WTC11 (cell line): ENCODE measurements around the gene TMA7. TPM values are rescaled to one million over a fixed set of nuclear protein-coding genes. Genes with fewer than 3 reads are reported as not detected.

Source experiments
- ATAC-seq: fragments of 200-7000 bp; cut with Tn5 transposase; 2 replicates; pipeline ENCODE4 v1.10.0; 2021; ENCODE audit warnings: mild to moderate bottlenecking, moderate library complexity
- CTCF ChIA-PET: fragments of 300-600 bp; sonication (Branson Sonifier 250); formaldehyde crosslinking; loops from one replicate; lab custom pipeline; 2021; ENCODE audit warnings: antibody characterized with exemption; lab: Charles Lee
- POLR2A ChIA-PET: fragments of 350-600 bp; sonication (Branson Sonifier 250); formaldehyde crosslinking; loops from one replicate; lab custom pipeline; 2021; ENCODE audit warnings: antibody characterized with exemption; lab: Charles Lee
- DNase-seq: peaks from one replicate; pipeline ENCODE4 v3.0.0; 2021; ENCODE audit warnings: low spot score
- H3K27ac Mint-ChIP-seq: 2 replicates; pipeline ENCODE4 v1.8.0; 2021; ENCODE audit warnings: mixed read lengths
- H3K27me3 Mint-ChIP-seq: 2 replicates; pipeline ENCODE4 v1.8.0; 2021; ENCODE audit warnings: low read depth, mild to moderate bottlenecking, moderate library complexity, mixed read lengths
- H3K36me3 Mint-ChIP-seq: 2 replicates; pipeline ENCODE4 v1.8.0; 2021; ENCODE audit warnings: mixed read lengths
- H3K4me1 Mint-ChIP-seq: 2 replicates; pipeline ENCODE4 v1.8.0; 2022; ENCODE audit warnings: mixed read lengths
- H3K4me3 Mint-ChIP-seq: 2 replicates; pipeline ENCODE4 v1.8.0; 2021; ENCODE audit warnings: mild to moderate bottlenecking, moderate library complexity, mixed read lengths
- H3K9me3 Mint-ChIP-seq: 2 replicates; pipeline ENCODE4 v1.8.0; 2021; ENCODE audit warnings: mixed read lengths
- E2F1 ChIP-seq: sonication (generic); formaldehyde crosslinking; IDR thresholded peaks from 2 replicates; pipeline ENCODE4 v1.8.0; 2022; ENCODE audit warnings: mild to moderate bottlenecking, missing genetic modification reagents
- E2F4 ChIP-seq: sonication (generic); formaldehyde crosslinking; IDR thresholded peaks from 2 replicates; pipeline ENCODE4 v1.8.1; 2022; ENCODE audit warnings: low read depth, mild to moderate bottlenecking, moderate library complexity, missing genetic modification reagents, borderline replicate concordance
- EMX1 ChIP-seq: fragments of 250-450 bp; sonication (Bioruptor Pico); IDR thresholded peaks from 2 replicates; pipeline ENCODE4 v1.8.0; 2021; ENCODE audit warnings: mild to moderate bottlenecking
- ESRRA ChIP-seq: sonication (generic); formaldehyde crosslinking; IDR thresholded peaks from 2 replicates; pipeline ENCODE4 v1.8.1; 2022; ENCODE audit warnings: mild to moderate bottlenecking, missing genetic modification reagents, borderline replicate concordance
- FOXP1 ChIP-seq: sonication (generic); formaldehyde crosslinking; IDR thresholded peaks from 2 replicates; pipeline ENCODE4 v1.8.0; 2022; ENCODE audit warnings: missing genetic modification reagents, mild to moderate bottlenecking, moderate library complexity, borderline replicate concordance
- GTF2I ChIP-seq: fragments of 250-450 bp; sonication (Bioruptor Pico); conservative IDR thresholded peaks from 2 replicates; pipeline ENCODE4 v1.4.0; 2021; ENCODE audit warnings: mild to moderate bottlenecking
- HMGXB4 ChIP-seq: sonication (generic); formaldehyde crosslinking; IDR thresholded peaks from 2 replicates; pipeline ENCODE4 v1.8.1; 2023; ENCODE audit warnings: mild to moderate bottlenecking, moderate library complexity, missing genetic modification reagents
- MYBL2 ChIP-seq: sonication (generic); formaldehyde crosslinking; IDR thresholded peaks from 2 replicates; pipeline ENCODE4 v1.8.1; 2023; ENCODE audit warnings: mild to moderate bottlenecking, moderate library complexity, missing genetic modification reagents
- NFE2L1 ChIP-seq: sonication (generic); formaldehyde crosslinking; IDR thresholded peaks from 2 replicates; pipeline ENCODE4 v1.8.1; 2023; ENCODE audit warnings: missing genetic modification reagents
- OVOL2 ChIP-seq: fragments of 250-450 bp; sonication (Bioruptor Pico); IDR thresholded peaks from 2 replicates; pipeline ENCODE4 v1.9.0; 2021; ENCODE audit warnings: mild to moderate bottlenecking, borderline replicate concordance
- PRRX2 ChIP-seq: fragments of 250-450 bp; sonication (Bioruptor Pico); IDR thresholded peaks from 2 replicates; pipeline ENCODE4 v1.8.0; 2021; ENCODE audit warnings: mild to moderate bottlenecking
- TEAD1 ChIP-seq: sonication (generic); formaldehyde crosslinking; IDR thresholded peaks from 2 replicates; pipeline ENCODE4 v1.8.0; 2022; ENCODE audit warnings: mild to moderate bottlenecking, missing genetic modification reagents
- ZBTB21 ChIP-seq: sonication (generic); formaldehyde crosslinking; IDR thresholded peaks from 2 replicates; pipeline ENCODE4 v1.8.1; 2023; ENCODE audit warnings: mild to moderate bottlenecking, missing genetic modification reagents, borderline replicate concordance
- ZBTB43 ChIP-seq: sonication (generic); formaldehyde crosslinking; IDR thresholded peaks from 2 replicates; pipeline ENCODE4 v1.8.1; 2023; ENCODE audit warnings: mild to moderate bottlenecking, missing genetic modification reagents
- ZNF138 ChIP-seq: sonication (generic); formaldehyde crosslinking; conservative IDR thresholded peaks from 2 replicates; pipeline ENCODE4 v1.8.1; 2022; ENCODE audit warnings: mild to moderate bottlenecking, moderate library complexity, missing genetic modification reagents
- ZNF532 ChIP-seq: fragments of 250-450 bp; sonication (Bioruptor Pico); IDR thresholded peaks from 2 replicates; pipeline ENCODE4 v1.9.0; 2021; ENCODE audit warnings: mild to moderate bottlenecking, borderline replicate concordance
- total RNA-seq: library from RNA; stranded (reverse); gene quantifications from 3 replicates; pipeline ENCODE4 v1.2.3, GENCODE V29; 2021
- TF ChIP-seq, protein P1 (sequence below): sonication (generic); formaldehyde crosslinking; IDR thresholded peaks from 2 replicates; pipeline ENCODE4 v1.8.1; 2022; ENCODE audit warnings: missing genetic modification reagents, borderline replicate concordance
- TF ChIP-seq, protein P2 (sequence below): fragments of 200-600 bp; IDR thresholded peaks from 2 replicates; pipeline ENCODE4 v1.8.0; 2022; ENCODE audit warnings: antibody characterized with exemption

The TMA7 gene
- total RNA-seq, 1 experiment from 2014 or later = 318 TPM

DNA sequence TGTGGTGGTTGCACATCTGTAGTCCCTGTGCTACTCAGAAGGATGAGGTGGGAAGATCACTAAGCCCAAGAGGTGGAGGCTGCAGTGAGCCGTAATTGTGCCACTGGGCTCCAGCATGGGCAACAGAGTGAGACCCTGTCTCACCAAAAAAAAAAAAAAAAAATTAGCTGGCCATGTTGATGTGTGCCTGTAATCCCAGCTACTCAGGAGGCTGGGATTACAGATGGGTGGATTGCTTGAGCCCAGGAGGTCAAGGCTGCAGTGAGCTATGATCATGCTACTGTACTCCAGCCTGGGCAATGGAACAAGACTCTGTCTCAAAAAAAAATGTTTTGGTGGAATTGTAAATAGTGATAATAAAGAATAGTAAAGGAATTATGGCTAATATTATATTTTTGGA lies 16.4 kb downstream of the TMA7 start (continued):
- no peak for TF ChIP-seq EMX1 (CRISPR knock-in tag)
- TF ChIP-seq ZBTB21 (CRISPR knock-in tag) = no peak
- TF ChIP-seq NFE2L1 (CRISPR knock-in tag) = no peak
- TF ChIP-seq HMGXB4 = no peak
- TF ChIP-seq, protein P1, sequence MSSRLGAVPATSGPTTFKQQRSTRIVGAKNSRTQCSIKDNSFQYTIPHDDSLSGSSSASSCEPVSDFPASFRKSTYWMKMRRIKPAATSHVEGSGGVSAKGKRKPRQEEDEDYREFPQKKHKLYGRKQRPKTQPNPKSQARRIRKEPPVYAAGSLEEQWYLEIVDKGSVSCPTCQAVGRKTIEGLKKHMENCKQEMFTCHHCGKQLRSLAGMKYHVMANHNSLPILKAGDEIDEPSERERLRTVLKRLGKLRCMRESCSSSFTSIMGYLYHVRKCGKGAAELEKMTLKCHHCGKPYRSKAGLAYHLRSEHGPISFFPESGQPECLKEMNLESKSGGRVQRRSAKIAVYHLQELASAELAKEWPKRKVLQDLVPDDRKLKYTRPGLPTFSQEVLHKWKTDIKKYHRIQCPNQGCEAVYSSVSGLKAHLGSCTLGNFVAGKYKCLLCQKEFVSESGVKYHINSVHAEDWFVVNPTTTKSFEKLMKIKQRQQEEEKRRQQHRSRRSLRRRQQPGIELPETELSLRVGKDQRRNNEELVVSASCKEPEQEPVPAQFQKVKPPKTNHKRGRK (CRISPR knock-in tag) = no peak
- no peak for TF ChIP-seq ZBTB43 (CRISPR knock-in tag)

- POLR2A ChIA-PET = no interaction called here
- no peak for DNase-seq
- Mint-ChIP-seq H3K4me1 (no peaks in the 10 kb centered on the region), H3K9me3 (no peaks in the 10 kb centered on the region), H3K27me3 (no peaks in the 10 kb centered on the region), H3K27ac (no peak overlapping the region), H3K36me3 (peaks cover 39% of the 10 kb centered on the region), H3K4me3 (no peak overlapping the region)
- CTCF ChIA-PET = interaction anchor here (1.7 to 1.9 kb wide), 2 partner anchors 23 to 48 kb away, joined by 5 to 6 read pairs; no protein-coding TSS in a partner anchor
- ATAC-seq = no peak
- TF ChIP-seq ZNF138 (CRISPR knock-in tag) = no peak
- TF ChIP-seq ESRRA (CRISPR knock-in tag) = no peak
- no peak for TF ChIP-seq GTF2I
- no peak for TF ChIP-seq OVOL2
- TF ChIP-seq E2F1 (CRISPR knock-in tag) = no peak
- no peak for TF ChIP-seq HMGXB4
- TF ChIP-seq, protein P2, sequence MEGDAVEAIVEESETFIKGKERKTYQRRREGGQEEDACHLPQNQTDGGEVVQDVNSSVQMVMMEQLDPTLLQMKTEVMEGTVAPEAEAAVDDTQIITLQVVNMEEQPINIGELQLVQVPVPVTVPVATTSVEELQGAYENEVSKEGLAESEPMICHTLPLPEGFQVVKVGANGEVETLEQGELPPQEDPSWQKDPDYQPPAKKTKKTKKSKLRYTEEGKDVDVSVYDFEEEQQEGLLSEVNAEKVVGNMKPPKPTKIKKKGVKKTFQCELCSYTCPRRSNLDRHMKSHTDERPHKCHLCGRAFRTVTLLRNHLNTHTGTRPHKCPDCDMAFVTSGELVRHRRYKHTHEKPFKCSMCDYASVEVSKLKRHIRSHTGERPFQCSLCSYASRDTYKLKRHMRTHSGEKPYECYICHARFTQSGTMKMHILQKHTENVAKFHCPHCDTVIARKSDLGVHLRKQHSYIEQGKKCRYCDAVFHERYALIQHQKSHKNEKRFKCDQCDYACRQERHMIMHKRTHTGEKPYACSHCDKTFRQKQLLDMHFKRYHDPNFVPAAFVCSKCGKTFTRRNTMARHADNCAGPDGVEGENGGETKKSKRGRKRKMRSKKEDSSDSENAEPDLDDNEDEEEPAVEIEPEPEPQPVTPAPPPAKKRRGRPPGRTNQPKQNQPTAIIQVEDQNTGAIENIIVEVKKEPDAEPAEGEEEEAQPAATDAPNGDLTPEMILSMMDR = no peak
- TF ChIP-seq EMX1 (CRISPR knock-in tag) = no peak
- no peak for TF ChIP-seq ZBTB43 (CRISPR knock-in tag)
- TF ChIP-seq ZNF532 (CRISPR knock-in tag) = no peak
- no peak for TF ChIP-seq FOXP1 (CRISPR knock-in tag)
- TF ChIP-seq PRRX2 (CRISPR knock-in tag) = no peak
- no peak for TF ChIP-seq MYBL2 (CRISPR knock-in tag)
- no peak for TF ChIP-seq TEAD1
- no peak for TF ChIP-seq E2F4 (CRISPR knock-in tag)
Observed at GRCh38 chr3:48459331-48459730, 19.3 kb downstream of the TMA7 start.
